GM23338 (cell line): ENCODE results near the gene KAZN. TPM values are rescaled to one million over a fixed set of nuclear protein-coding genes. Genes with fewer than 3 reads are reported as not detected.

Experiments used
- CREB1 ChIP-seq: fragments of 250-450 bp; sonication (Bioruptor Pico); IDR thresholded peaks from 2 replicates; pipeline ENCODE4 v1.5.0; 2020; ENCODE audit warnings: low read depth, mild to moderate bottlenecking, moderate library complexity
- CTCF ChIP-seq, 2 experiments: fragments of 200-600 bp in 1 of 2; sonication (generic) in 1 of 2; conservative IDR thresholded peaks; 2 replicates each; pipeline versions ENCODE4 v1.5.1 to v1.6.1; 2016 to 2017; ENCODE audit warnings: antibody characterized with exemption in 2 of 2, low read depth in 2 of 2, mild to moderate bottlenecking in 2 of 2, moderate library complexity in 1 of 2
- EZH2 ChIP-seq: fragments of 200-600 bp; sonication (generic); IDR thresholded peaks from one replicate; pipeline ENCODE4 v1.8.0; 2017; ENCODE audit warnings: antibody characterized with exemption, mild to moderate bottlenecking, low read depth; ENCODE audit not compliant: unreplicated experiment
- NANOG ChIP-seq: IDR thresholded peaks from 2 replicates; pipeline ENCODE4 v1.6.1; 2016; ENCODE audit warnings: antibody characterized with exemption, borderline replicate concordance
- STAT1 ChIP-seq: IDR thresholded peaks from one replicate; pipeline ENCODE4 v1.6.1; 2016; ENCODE audit warnings: antibody characterized with exemption; ENCODE audit not compliant: unreplicated experiment
- ZNF114 ChIP-seq: fragments of 250-450 bp; sonication (Bioruptor Pico); IDR thresholded peaks from 2 replicates; pipeline ENCODE4 v1.5.0; 2020; ENCODE audit warnings: mild to moderate bottlenecking, moderate library complexity
- ZNF331 ChIP-seq: fragments of 250-450 bp; sonication (Bioruptor Pico); IDR thresholded peaks from 2 replicates; pipeline ENCODE4 v1.5.0; 2020; ENCODE audit warnings: low read depth, mild to moderate bottlenecking, moderate library complexity
- ZNF462 ChIP-seq: fragments of 250-450 bp; sonication (Bioruptor Pico); IDR thresholded peaks from 2 replicates; pipeline ENCODE4 v1.5.0; 2020; ENCODE audit warnings: mild to moderate bottlenecking, moderate library complexity
- polyA plus RNA-seq: library from polyadenylated mRNA; unstranded; fragments of >200 nt; fragmentation: Nextera tagmentation; extraction: Ambion mirVana; gene quantifications from 2 replicates; pipeline ENCODE4 v1.2.1, GENCODE V29; 2016
- total RNA-seq: library from RNA; depleted of rRNA; stranded (reverse); fragments of >200 nt; shearing (Covaris generic); gene quantifications from 2 replicates; pipeline ENCODE4 v1.2.3, GENCODE V29; 2014

KAZN gene
- total and polyA plus RNA-seq, 2 experiments from 2014 or later: 9.9 to 15.0 TPM

GRCh38 chr1:15080328-15081007 lies 482.0 kb downstream of the KAZN start (continued):
- TF ChIP-seq ZNF462 (CRISPR knock-in tag) (no peak), ZNF114 (CRISPR knock-in tag) (no peak), CTCF (conservative IDR thresholded peaks at IDR 0.05; ENCODE audit: low read depth in 2 of 2) (no peak), NANOG (no peak), EZH2 (no peak), CREB1 (CRISPR knock-in tag) (no peak), ZNF331 (CRISPR knock-in tag) (no peak), STAT1 (no peak)
